ENCODE data around the gene PCDHGA1. TPM values are rescaled to one million over a fixed set of nuclear protein-coding genes. Genes with fewer than 3 reads are reported as not detected.

The PCDHGA1 gene
- total RNA-seq, 1 experiment from 2014 or later = 0.63 TPM

GRCh38 chr5:141519605-141520565 is 189.6 kb downstream of the PCDHGA1 start:
- no peak for TF ChIP-seq CTCF (conservative IDR thresholded peaks at IDR 0.05)
- H3K23ac ChIP-seq (ENCODE audit: insufficient read length, low read depth, low read length) = no peak overlapping the region
- H3K4ac ChIP-seq (ENCODE audit: low read depth, low read length) = no peak overlapping the region
- no peaks in the 10 kb centered on the region; the same call in 1 of the 2 replicates for H3K4me1 ChIP-seq (ENCODE audit: insufficient read depth, low read length)
- no peak overlapping the region for H2AK5ac ChIP-seq (ENCODE audit: insufficient read length, low read length)
- Mint-ChIP-seq H3K36me3 (ENCODE audit: insufficient read depth in 1 of 3, low read depth in 3 of 3) (peaks cover 34 to 89% (median 62%) of the 10 kb centered on the region in 3 experiments; a peak in 6 of 7 replicates), H3K4me1 (peaks cover 21 to 26% of the 10 kb centered on the region in 2 experiments), H3K27ac (peak overlapping the region in 1 of 3 experiments; percentile 44; a peak in 1 of 7 replicates), H3K4me3 (no peak overlapping the region), H3K9me3 (no peaks in the 10 kb centered on the region), H3K27me3 (ENCODE audit: low read depth) (no peaks in the 10 kb centered on the region; the same call in 1 of the 2 replicates)
- H3K9me3 ChIP-seq (ENCODE audit: control insufficient read depth, low read depth, low read length) = no peaks in the 10 kb centered on the region
- H3K4me2 ChIP-seq (ENCODE audit: insufficient read depth, insufficient read length, low read length) = no peak overlapping the region
- no peaks in the 10 kb centered on the region for H4K20me1 ChIP-seq (ENCODE audit: control insufficient read depth, insufficient read depth, insufficient read length)
- H4K5ac ChIP-seq (ENCODE audit: insufficient read length, low read depth, low read length) = no peak overlapping the region
- no peak overlapping the region for H2BK5ac ChIP-seq (ENCODE audit: insufficient read length, low read length)
- H2BK120ac ChIP-seq (ENCODE audit: low read depth, low read length, poor library complexity, severe bottlenecking) = no peak overlapping the region
- H2BK15ac ChIP-seq (ENCODE audit: low read depth, low read length) = no peak overlapping the region
- no peak overlapping the region for H3K18ac ChIP-seq (ENCODE audit: insufficient read length, low read depth, low read length)
- H3T11ph ChIP-seq (ENCODE audit: low read length) = no peak overlapping the region
- H4K8ac ChIP-seq (replicated peaks; ENCODE audit: insufficient read length, low read depth, low read length) = no peak overlapping the region
- H2AFZ ChIP-seq (ENCODE audit: low read length) = no peak overlapping the region
- H3K79me1 ChIP-seq (ENCODE audit: insufficient read depth, low read depth, low read length, poor library complexity, severe bottlenecking) = peaks cover 2% of the 10 kb centered on the region
- H3K14ac ChIP-seq (ENCODE audit: insufficient read depth, low read length) = no peak overlapping the region
- H3K79me2 ChIP-seq (ENCODE audit: insufficient read depth, low read length) = no peaks in the 10 kb centered on the region
- WGBS (ENCODE audit: extremely low coverage, insufficient read length, low lambda C conversion rate) = no CpG with 5 or more reads among the region's 3 CpGs
- H3K23me2 ChIP-seq (ENCODE audit: insufficient read length, low read depth, low read length, poor library complexity, severe bottlenecking) = no peaks in the 10 kb centered on the region
- H3K27me3 ChIP-seq (ENCODE audit: insufficient read depth, low read length) = no peaks in the 10 kb centered on the region
- no peak overlapping the region for H2BK12ac ChIP-seq (ENCODE audit: insufficient read length, low read depth, low read length)
- H3K56ac ChIP-seq (ENCODE audit: insufficient read length, low read depth, low read length) = no peak overlapping the region
- no peak overlapping the region for H4K91ac ChIP-seq (ENCODE audit: insufficient read length, low read depth, low read length)
- H3K27ac ChIP-seq (ENCODE audit: insufficient read length, low read depth, low read length) = no peak overlapping the region
- H2BK20ac ChIP-seq (ENCODE audit: low read depth, low read length, poor library complexity, severe bottlenecking) = no peak overlapping the region
- no peak overlapping the region for H3K9ac ChIP-seq (ENCODE audit: extremely low read depth, insufficient read length, low read length)
- DNase-seq = no peak
